GM18519 (cell line): Measurements from ENCODE around the gene HAPLN1.
"Not testable (repeated sequence)": the region's sequence is repeated elsewhere in the genome, so short reads cannot be mapped to it uniquely, and the experiment has no call there.

ENCODE experiments used
- ATAC-seq: cut with Tn5 transposase; IDR thresholded peaks from one replicate; pipeline ENCODE4 v1.9.1; 2021; ENCODE audit warnings: mild to moderate bottlenecking, moderate library complexity; ENCODE audit not compliant: unreplicated experiment, low FRiP score

Gene HAPLN1

GRCh38 chr5:83720836-83721537 lies at the start of gene HAPLN1:
Gene HAPLN1 (minus strand): TSS chr5:83720855. CDS start chr5:83673523, 47,332 bp downstream.
- ATAC-seq, result no peak

- no peak for ATAC-seq
These were observed 46.8 kb upstream of the HAPLN1 start for GRCh38 chr5:83767409-83767992.

- ATAC-seq, result no peak
These were observed 43.4 kb upstream of the HAPLN1 start for GRCh38 chr5:83764101-83764500.

- no peak for ATAC-seq
These were observed 39.9 kb upstream of the HAPLN1 start for GRCh38 chr5:83760579-83760978.

- no peak for ATAC-seq
These were observed 32.0 kb upstream of the HAPLN1 start for GRCh38 chr5:83752700-83753099.

- ATAC-seq, result no peak
These were observed 30.5 kb upstream of the HAPLN1 start for GRCh38 chr5:83751201-83751600.

GRCh38 chr5:83750749-83751148 lies 30.1 kb upstream of the HAPLN1 start:
- no peak for ATAC-seq

- no peak for ATAC-seq
These were observed 25.2 kb upstream of the HAPLN1 start for GRCh38 chr5:83745816-83746215.

GRCh38 chr5:83744821-83745220 lies 24.2 kb upstream of the HAPLN1 start:
- ATAC-seq, result no peak

- no peak for ATAC-seq
These were observed 21.4 kb upstream of the HAPLN1 start for GRCh38 chr5:83742089-83742488.

- ATAC-seq, result no peak
These were observed 20.9 kb upstream of the HAPLN1 start for GRCh38 chr5:83741571-83741970.

GRCh38 chr5:83740741-83741140 lies 20.1 kb upstream of the HAPLN1 start:
- peak; percentile 78 for ATAC-seq

- ATAC-seq, result not testable (repeated sequence)
These were observed 15.5 kb upstream of the HAPLN1 start for GRCh38 chr5:83736169-83736568.

GRCh38 chr5:83735058-83735457 lies 14.4 kb upstream of the HAPLN1 start:
- ATAC-seq, result not testable (repeated sequence)

- ATAC-seq, result peak; percentile 90
These were observed 11.0 kb upstream of the HAPLN1 start for GRCh38 chr5:83731638-83732037.

- no peak for ATAC-seq
These were observed 8.7 kb upstream of the HAPLN1 start for GRCh38 chr5:83729362-83729761.

- no peak for ATAC-seq
These were observed 6.3 kb upstream of the HAPLN1 start for GRCh38 chr5:83726912-83727311.

GRCh38 chr5:83724935-83725334 lies 4.3 kb upstream of the HAPLN1 start:
- ATAC-seq, result no peak

GRCh38 chr5:83724001-83724400 lies 3.3 kb upstream of the HAPLN1 start:
- ATAC-seq, result no peak

GRCh38 chr5:83723031-83723430 lies 2.4 kb upstream of the HAPLN1 start:
- no peak for ATAC-seq

- peak; percentile 61 for ATAC-seq
These were observed 1.6 kb upstream of the HAPLN1 start for GRCh38 chr5:83721953-83722901.
